SH-SY5Y (cell line): ENCODE measurements around the gene YRDC.

Experiments
- GATA2 ChIP-seq: IDR thresholded peaks from 2 replicates; pipeline ENCODE4 v1.6.1; 2011; ENCODE audit warnings: mild to moderate bottlenecking, low read depth, low read length
- GATA3 ChIP-seq: IDR thresholded peaks from 2 replicates; pipeline ENCODE4 v1.6.1; 2011; ENCODE audit warnings: low read depth, mild to moderate bottlenecking, low read length, moderate library complexity

- TF ChIP-seq GATA2: no peak
- no peak for TF ChIP-seq GATA3
Observed at GRCh38 chr1:37782491-37782890, 25.5 kb downstream of the YRDC start.
